Measurements from ENCODE around the gene PRDM11.

Gene PRDM11

GRCh38 chr11:45169310-45170072 lies 23.1 kb downstream of the PRDM11 start:
- no peaks in the 10 kb centered on the region for H3K4me1 ChIP-seq

DNA sequence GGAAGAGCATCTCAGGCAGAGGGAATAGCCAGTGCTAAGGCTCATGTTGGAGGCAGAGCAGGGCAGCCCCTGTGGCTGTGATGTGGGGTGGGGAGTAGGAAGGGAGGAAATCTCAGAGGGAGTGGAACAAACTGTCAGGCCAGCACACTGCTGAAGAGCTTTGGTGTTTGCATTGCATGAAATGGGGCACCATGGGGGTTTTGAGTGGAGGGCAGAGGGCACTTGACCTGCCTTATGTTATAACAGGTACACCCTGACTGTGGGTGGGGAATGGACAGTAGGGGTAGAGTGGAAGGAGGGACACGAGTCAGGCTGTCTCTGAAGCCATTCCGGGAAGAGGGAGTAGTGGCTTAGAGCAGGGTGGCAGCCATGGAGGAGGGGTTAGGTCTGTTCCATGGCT lies 24.0 kb downstream of the PRDM11 start:
- Histone ChIP-seq H3K79me2 (no peaks in the 10 kb centered on the region), H3K27me3 (ENCODE audit: control insufficient read depth, insufficient read depth, low read length) (no peaks in the 10 kb centered on the region), H3K4me3 (ENCODE audit: low read depth, low read length) (no peak overlapping the region), H3K27ac (no peak overlapping the region), H3K4me2 (ENCODE audit: low read length) (no peak overlapping the region), H3K9me3 (ENCODE audit: control insufficient read depth, low read length) (no peaks in the 10 kb centered on the region), H3K4me1 (no peaks in the 10 kb centered on the region), H3K36me3 (ENCODE audit: control insufficient read depth, insufficient read depth, low read length) (no peaks in the 10 kb centered on the region), H2AFZ (no peak overlapping the region), H3K9ac (no peak overlapping the region)
- TF ChIP-seq, protein P1, sequence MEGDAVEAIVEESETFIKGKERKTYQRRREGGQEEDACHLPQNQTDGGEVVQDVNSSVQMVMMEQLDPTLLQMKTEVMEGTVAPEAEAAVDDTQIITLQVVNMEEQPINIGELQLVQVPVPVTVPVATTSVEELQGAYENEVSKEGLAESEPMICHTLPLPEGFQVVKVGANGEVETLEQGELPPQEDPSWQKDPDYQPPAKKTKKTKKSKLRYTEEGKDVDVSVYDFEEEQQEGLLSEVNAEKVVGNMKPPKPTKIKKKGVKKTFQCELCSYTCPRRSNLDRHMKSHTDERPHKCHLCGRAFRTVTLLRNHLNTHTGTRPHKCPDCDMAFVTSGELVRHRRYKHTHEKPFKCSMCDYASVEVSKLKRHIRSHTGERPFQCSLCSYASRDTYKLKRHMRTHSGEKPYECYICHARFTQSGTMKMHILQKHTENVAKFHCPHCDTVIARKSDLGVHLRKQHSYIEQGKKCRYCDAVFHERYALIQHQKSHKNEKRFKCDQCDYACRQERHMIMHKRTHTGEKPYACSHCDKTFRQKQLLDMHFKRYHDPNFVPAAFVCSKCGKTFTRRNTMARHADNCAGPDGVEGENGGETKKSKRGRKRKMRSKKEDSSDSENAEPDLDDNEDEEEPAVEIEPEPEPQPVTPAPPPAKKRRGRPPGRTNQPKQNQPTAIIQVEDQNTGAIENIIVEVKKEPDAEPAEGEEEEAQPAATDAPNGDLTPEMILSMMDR (IDR thresholded peaks at IDR 0.05): no peak

More at GRCh38 chr11:45169310-45170072, 23.1 kb downstream of the PRDM11 start:
- TF ChIP-seq, protein P1 (IDR thresholded peaks at IDR 0.05): no peak
- H2AFZ ChIP-seq: no peak overlapping the region
- H3K4me2 ChIP-seq (ENCODE audit: low read length): no peak overlapping the region
- H3K4me3 ChIP-seq (ENCODE audit: low read depth, low read length): no peak overlapping the region
- no peaks in the 10 kb centered on the region for H3K27me3 ChIP-seq (ENCODE audit: control insufficient read depth, insufficient read depth, low read length)
- H3K36me3 ChIP-seq (ENCODE audit: control insufficient read depth, insufficient read depth, low read length): no peaks in the 10 kb centered on the region
- no peaks in the 10 kb centered on the region for H3K9me3 ChIP-seq (ENCODE audit: control insufficient read depth, low read length)
- no peaks in the 10 kb centered on the region for H3K79me2 ChIP-seq
- no peak overlapping the region for H3K9ac ChIP-seq
- H3K27ac ChIP-seq: no peak overlapping the region

DNA sequence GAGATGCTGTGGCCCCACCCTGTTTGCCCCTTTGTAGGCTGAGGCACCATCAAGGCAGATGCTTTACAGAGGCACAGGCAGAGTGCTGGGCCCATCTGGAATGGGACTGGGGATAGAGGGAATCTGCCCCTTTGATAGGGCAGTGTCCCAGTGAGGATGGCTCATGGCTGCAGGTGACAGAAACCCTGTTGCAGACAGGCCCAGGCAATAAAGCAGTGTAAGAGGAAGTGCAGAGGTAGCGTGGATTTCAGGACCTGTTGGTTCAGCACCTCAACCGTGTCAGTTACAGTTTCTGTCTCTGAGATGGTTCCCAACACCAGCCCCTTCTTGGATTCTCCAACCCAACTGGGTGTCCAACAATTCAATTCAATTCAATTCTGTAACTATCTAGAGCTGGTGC lies 25.1 kb downstream of the PRDM11 start:
- Histone ChIP-seq H3K4me1 (no peaks in the 10 kb centered on the region), H3K9ac (no peak overlapping the region), H3K4me2 (ENCODE audit: low read length) (no peak overlapping the region), H3K79me2 (no peaks in the 10 kb centered on the region), H2AFZ (no peak overlapping the region), H3K27me3 (ENCODE audit: control insufficient read depth, insufficient read depth, low read length) (no peaks in the 10 kb centered on the region), H3K27ac (no peak overlapping the region), H3K4me3 (ENCODE audit: low read depth, low read length) (no peak overlapping the region), H3K36me3 (ENCODE audit: control insufficient read depth, insufficient read depth, low read length) (no peaks in the 10 kb centered on the region), H3K9me3 (ENCODE audit: control insufficient read depth, low read length) (no peaks in the 10 kb centered on the region)
- TF ChIP-seq, protein P1 (IDR thresholded peaks at IDR 0.05): no peak

- Histone ChIP-seq H3K9me3 (ENCODE audit: control insufficient read depth, low read length) (no peaks in the 10 kb centered on the region), H3K9ac (no peak overlapping the region), H3K4me3 (ENCODE audit: low read depth, low read length) (no peak overlapping the region), H3K36me3 (ENCODE audit: control insufficient read depth, insufficient read depth, low read length) (no peaks in the 10 kb centered on the region), H2AFZ (no peak overlapping the region), H3K79me2 (no peaks in the 10 kb centered on the region), H3K4me2 (ENCODE audit: low read length) (no peak overlapping the region), H3K4me1 (no peaks in the 10 kb centered on the region), H3K27ac (no peak overlapping the region), H3K27me3 (ENCODE audit: control insufficient read depth, insufficient read depth, low read length) (no peaks in the 10 kb centered on the region)
- TF ChIP-seq, protein P1 (IDR thresholded peaks at IDR 0.05): no peak
Observed at GRCh38 chr11:45173064-45173463, 26.6 kb downstream of the PRDM11 start.

Data from parathyroid adenoma (tissue), 2 donors.